NCI-H82 treated with DMSO at 0.1 percent for 48 hours (cell line): ENCODE results near the gene LIX1L.

Source experiments
- DNase-seq: peaks from one replicate; lab custom pipeline; 2025; ENCODE audit not compliant: unreplicated experiment; lab: John Stamatoyannopoulos, UW

LIX1L gene

GRCh38 chr1:145957443-145958319 is at the start of gene LIX1L:
Gene LIX1L (minus strand): TSS chr1:145958017. CDS start chr1:145957927, 90 bp downstream.
- DNase-seq: peak; percentile 96

GRCh38 chr1:146001709-146002108 is 43.9 kb upstream of the LIX1L start:
- no peak for DNase-seq

GRCh38 chr1:145999321-146000024 is 41.7 kb upstream of the LIX1L start:
- DNase-seq: no peak

- DNase-seq: peak; percentile 17
Observed at GRCh38 chr1:145997718-145998023, 39.9 kb upstream of the LIX1L start.

GRCh38 chr1:145997016-145997717 is 39.4 kb upstream of the LIX1L start:
- DNase-seq: no peak

- DNase-seq: peak; percentile 99
Observed at GRCh38 chr1:145996433-145997015, 38.7 kb upstream of the LIX1L start, which contains the start of gene TXNIP. Gene TXNIP (minus strand): TSS chr1:145996579. CDS start chr1:145996266, 313 bp downstream.

GRCh38 chr1:145995964-145996432 is 38.2 kb upstream of the LIX1L start:
- DNase-seq: no peak

DNA sequence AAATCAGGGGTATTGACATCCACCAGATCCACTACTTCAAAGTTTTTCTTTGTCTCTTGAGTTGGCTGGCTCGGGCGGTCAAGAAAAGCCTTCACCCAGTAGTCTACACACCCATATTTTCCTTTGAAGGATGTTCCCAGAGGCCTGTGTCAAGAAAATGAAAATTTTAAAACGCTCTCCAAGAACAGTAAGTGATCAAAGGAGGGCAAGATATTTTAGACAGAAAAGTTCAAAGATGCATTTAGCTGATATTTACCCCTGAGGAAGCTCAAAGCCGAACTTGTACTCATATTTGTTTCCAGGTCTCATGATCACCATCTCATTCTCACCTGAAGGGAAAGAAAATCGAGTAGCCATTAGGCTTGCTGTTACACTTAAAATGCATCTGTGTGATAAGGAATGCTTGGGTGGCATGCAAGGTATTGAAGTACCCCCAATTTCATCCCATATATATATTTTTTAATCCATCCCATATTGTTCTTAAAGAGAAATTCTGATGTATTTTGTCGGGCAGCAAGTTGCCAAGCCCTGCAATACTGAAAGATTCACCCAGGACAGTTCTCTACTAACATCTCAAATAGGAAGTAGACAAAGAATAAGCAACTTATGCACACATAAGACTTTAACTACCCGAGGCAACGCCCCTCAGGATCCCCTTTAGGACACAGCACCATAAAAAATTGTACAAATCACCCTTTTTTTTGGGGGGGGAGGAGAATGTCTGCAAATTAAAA is 37.5 kb upstream of the LIX1L start:
- DNase-seq: no peak

GRCh38 chr1:145994391-145995120 is 36.7 kb upstream of the LIX1L start:
- no peak for DNase-seq

GRCh38 chr1:145993618-145994390 is 36.0 kb upstream of the LIX1L start:
- no peak for DNase-seq

DNA sequence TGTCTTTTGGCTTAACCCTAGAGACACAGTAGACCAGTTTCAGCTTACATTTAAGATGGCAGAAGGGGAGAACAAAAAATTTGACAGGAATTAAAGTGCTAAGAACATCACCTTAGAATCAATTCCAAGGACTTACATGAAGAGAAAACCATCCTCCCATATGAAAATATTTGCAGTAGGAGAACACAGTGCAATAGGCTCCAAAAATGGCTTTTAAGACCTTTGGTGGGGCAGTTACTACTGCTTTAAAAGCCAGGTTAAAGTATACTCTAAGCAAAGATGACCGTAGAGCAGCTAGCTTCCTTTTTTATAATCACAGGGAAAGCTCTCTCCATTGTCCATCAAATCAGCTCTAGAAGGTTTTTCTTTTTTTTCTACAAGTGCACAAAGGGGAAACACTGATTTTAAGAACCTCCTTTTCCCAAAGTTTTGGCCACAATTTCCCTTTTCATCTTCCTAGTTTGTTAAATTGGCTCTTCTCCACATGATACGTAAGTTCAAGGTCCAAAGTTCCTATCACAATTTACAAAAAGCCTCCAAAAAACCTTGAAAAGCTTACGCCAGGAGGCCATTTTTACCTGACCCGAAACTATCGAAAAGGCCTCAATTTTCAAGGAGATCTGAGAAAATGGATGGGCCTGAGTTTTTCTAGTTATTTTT is 35.3 kb upstream of the LIX1L start:
- no peak for DNase-seq

GRCh38 chr1:145992502-145992936 is 34.7 kb upstream of the LIX1L start:
- no peak for DNase-seq

DNA sequence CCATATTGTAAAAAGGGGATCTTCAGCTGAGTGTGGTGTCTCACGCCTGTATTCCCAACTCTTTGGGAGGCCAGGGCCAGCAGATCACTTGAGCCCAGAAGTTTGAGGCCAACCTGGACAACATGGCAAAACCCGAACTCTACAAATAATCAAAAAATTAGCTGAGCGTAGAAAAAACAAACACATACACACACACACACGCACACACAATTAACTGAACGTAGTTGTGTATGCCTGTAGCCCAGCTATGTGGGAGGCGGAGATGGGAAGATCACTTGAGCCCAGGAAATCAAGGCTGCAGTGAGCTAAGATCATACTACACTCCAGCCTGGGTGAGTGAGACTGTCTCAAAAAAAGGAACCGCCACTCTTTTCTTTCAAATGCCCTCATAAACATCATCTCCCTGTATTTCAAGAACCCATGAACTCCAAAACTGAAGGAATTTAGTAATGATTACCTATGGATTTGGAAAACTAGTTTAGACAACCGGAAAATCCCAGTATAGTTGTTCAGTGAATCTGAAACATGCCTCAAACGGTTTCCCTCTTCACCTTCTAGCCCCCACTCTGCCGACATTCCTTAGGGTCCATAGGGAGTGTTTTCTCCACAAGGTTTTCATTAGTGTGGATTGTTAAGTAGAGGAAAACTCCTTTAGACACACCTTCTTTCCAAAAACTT is 34.1 kb upstream of the LIX1L start:
- no peak for DNase-seq

- DNase-seq: no peak
Observed at GRCh38 chr1:145990249-145990855, 32.5 kb upstream of the LIX1L start.

- DNase-seq: no peak
Observed at GRCh38 chr1:145988773-145989172, 31.0 kb upstream of the LIX1L start.

- DNase-seq: no peak
Observed at GRCh38 chr1:145987926-145988325, 30.1 kb upstream of the LIX1L start.

GRCh38 chr1:145986551-145986950 is 28.7 kb upstream of the LIX1L start:
- DNase-seq: no peak
